T-helper 1 cell (primary cell): ENCODE measurements around the gene OR2S2.
"Not testable (repeated sequence)": the region's sequence is repeated elsewhere in the genome, so short reads cannot be mapped to it uniquely, and the experiment has no call there.

Experiments used
- DNase-seq, 5 donors: peaks; one replicate each; pipeline ENCODE4 v3.0.0-alpha.2; 2012 to 2020

Gene OR2S2

GRCh38 chr9:35933550-35934067, 24.3 kb downstream of the OR2S2 start:
- no peak for DNase-seq

- DNase-seq, result no peak
These were observed 25.2 kb downstream of the OR2S2 start for GRCh38 chr9:35932735-35933134.

GRCh38 chr9:35930989-35931388, 27.0 kb downstream of the OR2S2 start:
- DNase-seq, result no peak

- DNase-seq, result no peak
These were observed 27.4 kb downstream of the OR2S2 start for GRCh38 chr9:35930521-35930920.

- DNase-seq, result no peak
These were observed 28.6 kb downstream of the OR2S2 start for GRCh38 chr9:35929453-35929718.

- no peak for DNase-seq
These were observed 29.1 kb downstream of the OR2S2 start for GRCh38 chr9:35928591-35929452.

- no peak for DNase-seq
These were observed 33.8 kb downstream of the OR2S2 start for GRCh38 chr9:35923927-35924763.

GRCh38 chr9:35923598-35923926, 34.4 kb downstream of the OR2S2 start:
- no peak for DNase-seq

- DNase-seq, result no peak
These were observed 37.8 kb downstream of the OR2S2 start for GRCh38 chr9:35920051-35920620.

GRCh38 chr9:35919212-35920008, 38.5 kb downstream of the OR2S2 start:
- no peak for DNase-seq

GRCh38 chr9:35918780-35919179, 39.2 kb downstream of the OR2S2 start:
- no peak for DNase-seq

- no peak for DNase-seq
These were observed 40.7 kb downstream of the OR2S2 start for GRCh38 chr9:35917261-35917660.

GRCh38 chr9:35915681-35916294, 42.2 kb downstream of the OR2S2 start:
- no peak for DNase-seq

GRCh38 chr9:35914301-35914807, 43.6 kb downstream of the OR2S2 start:
- peak in 1 of 5 donors; percentile 23 for DNase-seq

- not testable (repeated sequence) for DNase-seq
These were observed 44.5 kb downstream of the OR2S2 start for GRCh38 chr9:35913429-35913828.

GRCh38 chr9:35912791-35913400, 45.1 kb downstream of the OR2S2 start:
- DNase-seq, result no peak

GRCh38 chr9:35911690-35912089, 46.3 kb downstream of the OR2S2 start:
- no peak for DNase-seq

- peak in 3 of 5 donors; percentile 23 to 66 (median 34) for DNase-seq
These were observed 47.2 kb downstream of the OR2S2 start for GRCh38 chr9:35910613-35911359.

GRCh38 chr9:35909687-35910612, 48.0 kb downstream of the OR2S2 start:
- DNase-seq, result no peak

- DNase-seq, result no peak
These were observed 48.7 kb downstream of the OR2S2 start, which contains the start of gene SPAAR for GRCh38 chr9:35909274-35909673. TSS of gene SPAAR (plus strand) at chr9:35909490. CDS start at chr9:35910464, 974 bp downstream.
